GM20431 (cell line): ENCODE results near the gene WWC2.
"Not testable (repeated sequence)": the region's sequence is repeated elsewhere in the genome, so short reads cannot be mapped to it uniquely, and the experiment has no call there.

Experiments
- in situ Hi-C: fragments of 300-500 bp; cut with MseI, MboI; formaldehyde crosslinking; loops from one replicate; pipeline ENCODE4 v1.15.0; 2020; ENCODE audit warnings: low sequenced_read_pairs; ENCODE audit not compliant: unreplicated experiment

Gene WWC2

GRCh38 chr4:183318656-183319055 is 219.6 kb downstream of the WWC2 start:
- in situ Hi-C loops, result no loop called here

- in situ Hi-C loops, result no loop called here
Observed at GRCh38 chr4:183320211-183321059, 221.4 kb downstream of the WWC2 start, which contains the start of gene CLDN22. CLDN22 (minus strand) TSS chr4:183320276; CDS start chr4:183320218, 58 bp downstream.

- in situ Hi-C loops, result no loop called here
Observed at GRCh38 chr4:183321079-183321478, 222.0 kb downstream of the WWC2 start.

GRCh38 chr4:183321516-183321915 is 222.5 kb downstream of the WWC2 start:
- in situ Hi-C loops, result no loop called here

- in situ Hi-C loops, result no loop called here
Observed at GRCh38 chr4:183322326-183322725, 223.3 kb downstream of the WWC2 start, which contains the start of gene CLDN24. CLDN24 (minus strand) TSS chr4:183322426; CDS start chr4:183322426, 0 bp downstream.

- in situ Hi-C loops, result no loop called here
Observed at GRCh38 chr4:183323295-183323694, 224.2 kb downstream of the WWC2 start.

- in situ Hi-C loops, result not testable (repeated sequence)
Observed at GRCh38 chr4:183324056-183324455, 225.0 kb downstream of the WWC2 start.

GRCh38 chr4:183324619-183325018 is 225.6 kb downstream of the WWC2 start:
- in situ Hi-C loops, result no loop called here

- in situ Hi-C loops, result not testable (repeated sequence)
Observed at GRCh38 chr4:183326387-183326786, 227.3 kb downstream of the WWC2 start.

- in situ Hi-C loops, result no loop called here
Observed at GRCh38 chr4:183326853-183327252, 227.8 kb downstream of the WWC2 start.

GRCh38 chr4:183327827-183328226 is 228.8 kb downstream of the WWC2 start:
- in situ Hi-C loops, result no loop called here

- in situ Hi-C loops, result no loop called here
Observed at GRCh38 chr4:183328832-183329231, 229.8 kb downstream of the WWC2 start.

- in situ Hi-C loops, result no loop called here
Observed at GRCh38 chr4:183329244-183329643, 230.2 kb downstream of the WWC2 start.

- in situ Hi-C loops, result no loop called here
Observed at GRCh38 chr4:183329954-183330742, 231.1 kb downstream of the WWC2 start.

- in situ Hi-C loops, result no loop called here
Observed at GRCh38 chr4:183330841-183331240, 231.8 kb downstream of the WWC2 start.

- in situ Hi-C loops, result no loop called here
Observed at GRCh38 chr4:183332447-183332846, 233.4 kb downstream of the WWC2 start.

- in situ Hi-C loops, result no loop called here
Observed at GRCh38 chr4:183333202-183333601, 234.1 kb downstream of the WWC2 start.

GRCh38 chr4:183333983-183334382 is 234.9 kb downstream of the WWC2 start:
- in situ Hi-C loops, result no loop called here

GRCh38 chr4:183335369-183335940 is 236.4 kb downstream of the WWC2 start:
- in situ Hi-C loops, result no loop called here

- in situ Hi-C loops, result no loop called here
Observed at GRCh38 chr4:183337349-183337748, 238.3 kb downstream of the WWC2 start.

- in situ Hi-C loops, result no loop called here
Observed at GRCh38 chr4:183337833-183338232, 238.8 kb downstream of the WWC2 start.
